H9 (cell line): ENCODE data around the gene SIGLEC9. TPM values are rescaled to one million over a fixed set of nuclear protein-coding genes. Genes with fewer than 3 reads are reported as not detected.

ENCODE experiments used
- DNase-seq: peaks from one replicate; pipeline ENCODE4 v3.0.0-alpha.2; 2017
- H2AFZ ChIP-seq: one replicate; pipeline ENCODE4 v1.6.1; 2013; ENCODE audit warnings: mild to moderate bottlenecking, low read length, control low read depth, moderate library complexity
- H2AK5ac ChIP-seq: 2 replicates; pipeline ENCODE4 v1.6.1; 2013; ENCODE audit warnings: low read length, control low read depth, mixed read lengths; ENCODE audit not compliant: insufficient read length
- H2BK120ac ChIP-seq: one replicate; pipeline ENCODE4 v1.6.1; 2013; ENCODE audit warnings: low read depth, mild to moderate bottlenecking, low read length, control low read depth, inconsistent platforms; ENCODE audit not compliant: poor library complexity, severe bottlenecking
- H2BK12ac ChIP-seq: 2 replicates; pipeline ENCODE4 v1.6.1; 2013; ENCODE audit warnings: low read length, control low read depth, mixed read lengths, low read depth; ENCODE audit not compliant: insufficient read length
- H2BK15ac ChIP-seq: 2 replicates; pipeline ENCODE4 v1.6.1; 2013; ENCODE audit warnings: low read depth, low read length, control low read depth
- H2BK20ac ChIP-seq: one replicate; pipeline ENCODE4 v1.6.1; 2013; ENCODE audit warnings: low read depth, mild to moderate bottlenecking, low read length, control low read depth, inconsistent platforms; ENCODE audit not compliant: poor library complexity, severe bottlenecking
- H2BK5ac ChIP-seq: 2 replicates; pipeline ENCODE4 v1.6.1; 2013; ENCODE audit warnings: low read length, control low read depth, mixed read lengths; ENCODE audit not compliant: insufficient read length
- H3K14ac ChIP-seq: 2 replicates; pipeline ENCODE4 v1.6.1; 2013; ENCODE audit warnings: low read length, control low read depth; ENCODE audit not compliant: insufficient read depth
- H3K18ac ChIP-seq: 2 replicates; pipeline ENCODE4 v1.6.1; 2013; ENCODE audit warnings: low read depth, mild to moderate bottlenecking, mixed read lengths, low read length, control low read depth; ENCODE audit not compliant: insufficient read length
- H3K23ac ChIP-seq: 2 replicates; pipeline ENCODE4 v1.6.1; 2013; ENCODE audit warnings: low read length, control low read depth, mixed read lengths, low read depth; ENCODE audit not compliant: insufficient read length
- H3K23me2 ChIP-seq: 2 replicates; pipeline ENCODE4 v1.6.1; 2013; ENCODE audit warnings: low read depth, mild to moderate bottlenecking, mixed read lengths, low read length, control low read depth; ENCODE audit not compliant: insufficient read length, poor library complexity, severe bottlenecking
- H3K27ac ChIP-seq: 2 replicates; pipeline ENCODE4 v1.5.1; 2013; ENCODE audit warnings: low read length, control low read depth, mixed read lengths, low read depth; ENCODE audit not compliant: insufficient read length
- H3K27me3 ChIP-seq: 2 replicates; pipeline ENCODE4 v1.6.1; 2013; ENCODE audit warnings: low read length, control low read depth, inconsistent platforms; ENCODE audit not compliant: insufficient read depth
- H3K4ac ChIP-seq: 2 replicates; pipeline ENCODE4 v1.6.1; 2013; ENCODE audit warnings: low read depth, mild to moderate bottlenecking, control low read depth, inconsistent platforms, low read length, moderate library complexity
- H3K4me1 ChIP-seq: 2 replicates; pipeline ENCODE4 v1.6.1; 2013; ENCODE audit warnings: low read length, control low read depth, inconsistent platforms; ENCODE audit not compliant: insufficient read depth
- H3K4me2 ChIP-seq: 2 replicates; pipeline ENCODE4 v1.6.1; 2013; ENCODE audit warnings: low read length, control low read depth, mixed read lengths; ENCODE audit not compliant: insufficient read length, insufficient read depth
- H3K56ac ChIP-seq: 2 replicates; pipeline ENCODE4 v1.6.1; 2013; ENCODE audit warnings: low read depth, mild to moderate bottlenecking, mixed read lengths, low read length, control low read depth; ENCODE audit not compliant: insufficient read length
- H3K79me1 ChIP-seq: 2 replicates; pipeline ENCODE4 v1.6.1; 2013; ENCODE audit warnings: low read depth, mild to moderate bottlenecking, moderate library complexity, low read length, control low read depth, inconsistent platforms; ENCODE audit not compliant: insufficient read depth, poor library complexity, severe bottlenecking
- H3K79me2 ChIP-seq: 2 replicates; pipeline ENCODE4 v1.6.1; 2013; ENCODE audit warnings: low read length, control low read depth, inconsistent platforms; ENCODE audit not compliant: insufficient read depth
- H3K9ac ChIP-seq: 2 replicates; pipeline ENCODE4 v1.6.1; 2013; ENCODE audit warnings: low read length, control low read depth, mixed read lengths; ENCODE audit not compliant: insufficient read length; ENCODE audit errors: extremely low read depth
- H3K9me3 ChIP-seq: one replicate; pipeline ENCODE4 v1.6.1; 2013; ENCODE audit warnings: low read depth, low read length, inconsistent platforms; ENCODE audit not compliant: control insufficient read depth
- H3T11ph ChIP-seq: one replicate; pipeline ENCODE4 v1.6.1; 2013; ENCODE audit warnings: mild to moderate bottlenecking, low read length, control low read depth, inconsistent platforms
- H4K20me1 ChIP-seq: one replicate; pipeline ENCODE4 v1.6.1; 2013; ENCODE audit not compliant: control insufficient read depth, insufficient read length, insufficient read depth
- H4K5ac ChIP-seq: 2 replicates; pipeline ENCODE4 v1.6.1; 2013; ENCODE audit warnings: low read depth, mild to moderate bottlenecking, mixed read lengths, low read length, control low read depth; ENCODE audit not compliant: insufficient read length
- H4K8ac ChIP-seq: replicated peaks from 2 replicates; pipeline ENCODE4 v1.6.1; 2013; ENCODE audit warnings: low read length, control low read depth, mixed read lengths, low read depth; ENCODE audit not compliant: insufficient read length
- H4K91ac ChIP-seq: 2 replicates; pipeline ENCODE4 v1.6.1; 2013; ENCODE audit warnings: low read depth, mild to moderate bottlenecking, moderate library complexity, mixed read lengths, low read length, control low read depth; ENCODE audit not compliant: insufficient read length
- H3K27ac Mint-ChIP-seq, 3 experiments: 2 replicates in 2 of 3; 3 replicates in 1 of 3; pipeline ENCODE4 v1.8.0; 2020 to 2021; ENCODE audit warnings: mixed read lengths in 3 of 3, mild to moderate bottlenecking in 1 of 3, moderate library complexity in 1 of 3
- H3K27me3 Mint-ChIP-seq: 2 replicates; pipeline ENCODE4 v1.8.0; 2021; ENCODE audit warnings: low read depth, mild to moderate bottlenecking, moderate library complexity, mixed read lengths
- H3K36me3 Mint-ChIP-seq, 3 experiments: 2 replicates in 2 of 3; 3 replicates in 1 of 3; pipeline ENCODE4 v1.8.0; 2020 to 2021; ENCODE audit warnings: low read depth in 3 of 3, mixed read lengths in 3 of 3; ENCODE audit not compliant: insufficient read depth in 1 of 3
- H3K4me1 Mint-ChIP-seq, 2 experiments: 2 replicates each; pipeline ENCODE4 v1.8.0; 2020; ENCODE audit warnings: mixed read lengths in 2 of 2
- H3K4me3 Mint-ChIP-seq, 2 experiments: 2 replicates in 1 of 2; 3 replicates in 1 of 2; pipeline ENCODE4 v1.8.0; 2020 to 2021; ENCODE audit warnings: mild to moderate bottlenecking in 2 of 2, mixed read lengths in 2 of 2, moderate library complexity in 1 of 2
- H3K9me3 Mint-ChIP-seq, 2 experiments: 2 replicates in 1 of 2; 3 replicates in 1 of 2; pipeline ENCODE4 v1.8.0; 2020; ENCODE audit warnings: mild to moderate bottlenecking in 2 of 2, mixed read lengths in 2 of 2, moderate library complexity in 1 of 2
- WGBS: extraction: QIAGEN DNeasy Blood & Tissue Kit; methylation state at CpG from one replicate; pipeline ENCODE4 v1.1.7; 2013; ENCODE audit warnings: missing lambda C conversion rate, low lambda C conversion rate, mixed read lengths; ENCODE audit not compliant: insufficient read length; ENCODE audit errors: extremely low coverage; 5-methylcytosine and 5-hydroxymethylcytosine counted together
- total RNA-seq: library from RNA; stranded (reverse); gene quantifications from 2 replicates; pipeline ENCODE4 v1.2.1, GENCODE V29; 2021
- TF ChIP-seq, protein P1 (sequence below): fragments of 200-600 bp; sonication (generic); conservative IDR thresholded peaks from 3 replicates; pipeline ENCODE4 v1.8.0; 2021; ENCODE audit warnings: antibody characterized with exemption, mild to moderate bottlenecking

Gene SIGLEC9
- total RNA-seq, 1 experiment from 2014 or later = not detected

DNA sequence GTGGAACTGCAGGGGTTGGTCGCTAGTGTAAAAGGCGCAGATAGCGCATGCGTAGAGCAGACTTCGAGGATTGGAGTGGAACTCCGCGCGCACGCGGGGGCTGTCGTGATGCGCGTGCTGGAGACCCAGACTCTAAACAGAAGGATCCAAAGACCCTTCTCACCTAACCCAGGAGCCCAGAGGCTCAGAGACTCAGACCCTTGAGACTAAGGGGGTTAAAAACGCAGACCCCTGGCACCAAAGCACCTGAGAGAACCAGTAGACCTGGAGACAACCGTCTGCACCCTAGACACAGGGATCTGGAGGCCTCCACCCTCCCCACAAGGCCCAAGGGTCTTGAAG is 15.9 kb upstream of the SIGLEC9 start:
- Histone ChIP-seq H2BK120ac (no peak overlapping the region), H3K18ac (no peak overlapping the region), H2BK20ac (no peak overlapping the region), H4K20me1 (no peaks in the 10 kb centered on the region), H3K4me1 (peaks cover 3% of the 10 kb centered on the region; the same call in 1 of the 2 replicates), H3K79me1 (no peaks in the 10 kb centered on the region), H4K91ac (no peak overlapping the region), H3K14ac (no peak overlapping the region), H3K9ac (no peak overlapping the region), H2BK12ac (no peak overlapping the region), H3K23ac (no peak overlapping the region), H3T11ph (no peak overlapping the region), H2BK5ac (no peak overlapping the region), H2AK5ac (no peak overlapping the region), H3K4ac (no peak overlapping the region), H3K56ac (no peak overlapping the region), H3K9me3 (no peaks in the 10 kb centered on the region), H2AFZ (no peak overlapping the region), H3K27ac (no peak overlapping the region), H4K5ac (no peak overlapping the region), H3K79me2 (no peaks in the 10 kb centered on the region), H3K4me2 (peak overlapping the region; percentile 48), H4K8ac (no peak overlapping the region), H2BK15ac (no peak overlapping the region), H3K23me2 (peaks cover 6% of the 10 kb centered on the region), H3K27me3 (no peaks in the 10 kb centered on the region)
- peaks cover 8 to 9% of the 10 kb centered on the region in 2 experiments for H3K4me1 Mint-ChIP-seq
- peaks cover 0 to 2% (median under 1%) of the 10 kb centered on the region in 3 experiments; a peak in 2 of 7 replicates for H3K36me3 Mint-ChIP-seq
- no peaks in the 10 kb centered on the region; a peak in 1 of 5 replicates for H3K9me3 Mint-ChIP-seq
- H3K4me3 Mint-ChIP-seq = peak overlapping the region; percentile 97 to 98
- peak overlapping the region in 1 of 3 experiments; percentile 85; a peak in 1 of 7 replicates for H3K27ac Mint-ChIP-seq
- TF ChIP-seq, protein P1, sequence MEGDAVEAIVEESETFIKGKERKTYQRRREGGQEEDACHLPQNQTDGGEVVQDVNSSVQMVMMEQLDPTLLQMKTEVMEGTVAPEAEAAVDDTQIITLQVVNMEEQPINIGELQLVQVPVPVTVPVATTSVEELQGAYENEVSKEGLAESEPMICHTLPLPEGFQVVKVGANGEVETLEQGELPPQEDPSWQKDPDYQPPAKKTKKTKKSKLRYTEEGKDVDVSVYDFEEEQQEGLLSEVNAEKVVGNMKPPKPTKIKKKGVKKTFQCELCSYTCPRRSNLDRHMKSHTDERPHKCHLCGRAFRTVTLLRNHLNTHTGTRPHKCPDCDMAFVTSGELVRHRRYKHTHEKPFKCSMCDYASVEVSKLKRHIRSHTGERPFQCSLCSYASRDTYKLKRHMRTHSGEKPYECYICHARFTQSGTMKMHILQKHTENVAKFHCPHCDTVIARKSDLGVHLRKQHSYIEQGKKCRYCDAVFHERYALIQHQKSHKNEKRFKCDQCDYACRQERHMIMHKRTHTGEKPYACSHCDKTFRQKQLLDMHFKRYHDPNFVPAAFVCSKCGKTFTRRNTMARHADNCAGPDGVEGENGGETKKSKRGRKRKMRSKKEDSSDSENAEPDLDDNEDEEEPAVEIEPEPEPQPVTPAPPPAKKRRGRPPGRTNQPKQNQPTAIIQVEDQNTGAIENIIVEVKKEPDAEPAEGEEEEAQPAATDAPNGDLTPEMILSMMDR = no peak
- peaks cover 12% of the 10 kb centered on the region for H3K27me3 Mint-ChIP-seq
- WGBS = no CpG with 5 or more reads among the region's 15 CpGs
- DNase-seq = no peak
